Kidney (tissue), 14 donors: Measurements from ENCODE around the gene TNFAIP1. TPM values are rescaled to one million over a fixed set of nuclear protein-coding genes. Genes with fewer than 3 reads are reported as not detected.

ENCODE experiments used
- DNase-seq, 5 donors: peaks; one replicate each; pipeline ENCODE4 v3.0.0-alpha.2; 2013 to 2020
- FAIRE-seq: peaks from 2 replicates; lab custom pipeline; 2012; peaks lifted over from hg19 to GRCh38; lab: Jason Lieb, UNC
- H3K27ac ChIP-seq, 2 donors: one replicate each; pipeline ENCODE4 v1.7.0; 2013; ENCODE audit warnings: low read depth in 2 of 2, low read length in 2 of 2, inconsistent platforms in 1 of 2
- H3K27me3 ChIP-seq: one replicate; pipeline ENCODE4 v1.7.1; 2013; ENCODE audit warnings: low read length, inconsistent platforms; ENCODE audit not compliant: control insufficient read depth, insufficient read depth
- H3K36me3 ChIP-seq, 3 donors: one replicate each; pipeline versions ENCODE4 v1.7.0 to v1.7.1; 2013; ENCODE audit warnings: low read length in 3 of 3, control low read depth in 1 of 3, inconsistent platforms in 1 of 3; ENCODE audit not compliant: insufficient read depth in 3 of 3, control insufficient read depth in 2 of 3
- H3K4me1 ChIP-seq, 3 donors: one replicate each; pipeline versions ENCODE4 v1.7.0 to v1.7.1; 2013; ENCODE audit warnings: low read length in 3 of 3, inconsistent platforms in 1 of 3, low read depth in 1 of 3; ENCODE audit not compliant: control insufficient read depth in 2 of 3, insufficient read depth in 2 of 3
- H3K4me3 ChIP-seq, 3 donors: one replicate each; pipeline versions ENCODE4 v1.7.0 to v1.8.1; 2013; ENCODE audit warnings: low read length in 3 of 3, control low read depth in 1 of 3, inconsistent platforms in 1 of 3
- H3K9ac ChIP-seq, 3 donors: one replicate each; pipeline versions ENCODE4 v1.7.0 to v1.7.1; 2013; ENCODE audit warnings: low read length in 3 of 3, control low read depth in 1 of 3, inconsistent platforms in 1 of 3
- H3K9me3 ChIP-seq, 3 donors: one replicate each; pipeline versions ENCODE4 v1.7.0 to v1.7.1; 2013; ENCODE audit warnings: low read length in 3 of 3, control low read depth in 1 of 3, inconsistent platforms in 1 of 3; ENCODE audit not compliant: control insufficient read depth in 2 of 3, insufficient read depth in 1 of 3
- CTCF ChIP-seq: IDR thresholded peaks from 3 replicates; pipeline ENCODE4 v1.5.1; 2012; ENCODE audit warnings: mild to moderate bottlenecking, moderate library complexity, borderline replicate concordance; ENCODE audit not compliant: insufficient read depth; ENCODE audit errors: extremely low read depth
- intact Hi-C: fragments of 100-400 bp; cut with DNase I; formaldehyde crosslinking; loops from one replicate; pipeline ENCODE4 v1.11.1; 2022
- polyA plus RNA-seq: library from polyadenylated mRNA; stranded (reverse); fragments of 350-450 nt; fragmentation: Illumina TruSeq; extraction: RNeasy Lipid Tissue Mini Kit (QIAGEN cat#74804); gene quantifications from one replicate; pipeline ENCODE4 v1.2.3, GENCODE V29; 2014; ENCODE audit warnings: low read depth, low replicate concordance; ENCODE audit not compliant: insufficient read depth
- total RNA-seq: library from RNA; stranded (reverse); fragmentation: NEBNext Ultra II Directional; extraction: Animal tissue kit (Norgen Biotek cat#: 25700); gene quantifications from one replicate; pipeline ENCODE4 v1.2.1, GENCODE V29; 2021
- donor health status: control.
- donor health status: control.
- donor health status: control.
- donor health status: control.
- donor health status: control.
- donor health status: DM: yes; HTN: yes; CAD: no.
- donor health status: Normal renal cell carcinoma (clear cell type).

The TNFAIP1 gene
- total and polyA plus RNA-seq, 2 donors from 2014 or later, result 28.9 to 83.9 TPM

- intact Hi-C loops, result no loop called here
- peaks cover 6 to 22% (median 19%) of the 10 kb centered on the region in 3 donors for H3K36me3 ChIP-seq
- no peaks in the 10 kb centered on the region for H3K9me3 ChIP-seq
- TF ChIP-seq CTCF, result no peak
- no peak for FAIRE-seq
- peaks cover 0 to 3% (median 0%) of the 10 kb centered on the region in 3 donors for H3K4me1 ChIP-seq
- H3K27me3 ChIP-seq, result no peaks in the 10 kb centered on the region
- no peak for DNase-seq
- no peak overlapping the region for H3K4me3 ChIP-seq
- no peak overlapping the region for H3K9ac ChIP-seq
- no peak overlapping the region for H3K27ac ChIP-seq
Measured at GRCh38 chr17:28390141-28390540, 54.6 kb downstream of the TNFAIP1 start.

GRCh38 chr17:28390563-28390962 lies 55.0 kb downstream of the TNFAIP1 start:
- no peak overlapping the region for H3K4me3 ChIP-seq
- no peaks in the 10 kb centered on the region for H3K9me3 ChIP-seq
- FAIRE-seq (no peak), DNase-seq (no peak)
- H3K9ac ChIP-seq, result no peak overlapping the region
- peaks cover 6 to 22% (median 19%) of the 10 kb centered on the region in 3 donors for H3K36me3 ChIP-seq
- TF ChIP-seq CTCF, result no peak
- H3K27me3 ChIP-seq, result no peaks in the 10 kb centered on the region
- no peaks in the 10 kb centered on the region for H3K4me1 ChIP-seq
- intact Hi-C loops, result no loop called here
- no peak overlapping the region for H3K27ac ChIP-seq

GRCh38 chr17:28390984-28391383 lies 55.4 kb downstream of the TNFAIP1 start:
- intact Hi-C loops, result no loop called here
- peaks cover 6 to 26% (median 19%) of the 10 kb centered on the region in 3 donors for H3K36me3 ChIP-seq

More at GRCh38 chr17:28390984-28391383, 55.4 kb downstream of the TNFAIP1 start:
- Histone ChIP-seq H3K9me3 (no peaks in the 10 kb centered on the region), H3K27me3 (no peaks in the 10 kb centered on the region), H3K9ac (no peak overlapping the region), H3K4me3 (no peak overlapping the region), H3K4me1 (no peaks in the 10 kb centered on the region), H3K27ac (no peak overlapping the region)
- DNase-seq (no peak), FAIRE-seq (no peak)
- TF ChIP-seq CTCF, result no peak
